ENCODE results near the gene CYTH3. TPM values are rescaled to one million over a fixed set of nuclear protein-coding genes. Genes with fewer than 3 reads are reported as not detected.

Gene CYTH3
- total RNA-seq, 1 experiment from 2014 or later: 16.7 TPM

- H3K9ac ChIP-seq (ENCODE audit: low read length): no peak overlapping the region
- DNase-seq (ENCODE audit: low read depth, low spot score): no peak
- no peaks in the 10 kb centered on the region for H3K27me3 ChIP-seq (ENCODE audit: insufficient read depth, low read length)
- H3K9me3 ChIP-seq (ENCODE audit: control insufficient read depth in 1 of 2, insufficient read depth in 1 of 2, low read depth in 1 of 2, low read length in 2 of 2): no peaks in the 10 kb centered on the region
- peaks cover 5 to 9% of the 10 kb centered on the region in 2 experiments; a peak in 3 of 4 replicates for H3K36me3 ChIP-seq (ENCODE audit: control insufficient read depth in 1 of 2, insufficient read depth in 2 of 2, low read length in 2 of 2)
- TF ChIP-seq CTCF (IDR thresholded peaks at IDR 0.05 in 2 of 3, conservative IDR thresholded peaks at IDR 0.05 in 1 of 3; ENCODE audit: borderline replicate concordance in 1 of 3, insufficient read depth in 1 of 3, low read depth in 2 of 3, low read length in 2 of 3): peak in 2 of 3 experiments; percentile 28 to 29; a peak in 3 of 6 replicates
- no peak for TF ChIP-seq POLR2A (IDR thresholded peaks at IDR 0.05; ENCODE audit: borderline replicate concordance, extremely low read depth, insufficient read depth, insufficient read length)
- no peak for TF ChIP-seq SIN3A (IDR thresholded peaks at IDR 0.05; ENCODE audit: low read depth)
- H3K4me3 ChIP-seq (replicated peaks in 1 of 2; ENCODE audit: low read depth in 1 of 2, low read length in 2 of 2): no peak overlapping the region
- intact Hi-C loops (cut with micrococcal nuclease): no loop called here
- peak; percentile 65 for ATAC-seq
- no peak overlapping the region for H3K4me2 ChIP-seq (ENCODE audit: low read length)
- H3K9me2 ChIP-seq (ENCODE audit: insufficient read depth): no peaks in the 10 kb centered on the region
- ChIA-PET POLR2A (interaction anchor here (0.6 kb wide), 1 partner anchor 12 kb away, joined by 4 read pairs; no protein-coding TSS in a partner anchor), CTCF (interaction anchor here (1.6 kb wide), 1 partner anchor 159 kb away, joined by 4 read pairs; no protein-coding TSS in a partner anchor), RAD21 (ENCODE audit: low non-redundant PET in 1 of 2, low total read pairs in 2 of 2, uncharacterized antibody in 2 of 2, unreplicated experiment in 2 of 2) (no interaction called here)
- H3K79me2 ChIP-seq (ENCODE audit: insufficient read depth, low read length): no peaks in the 10 kb centered on the region
- no peaks in the 10 kb centered on the region for H4K20me1 ChIP-seq (ENCODE audit: insufficient read depth)
- H2AFZ ChIP-seq (ENCODE audit: low read depth, low read length, poor library complexity, severe bottlenecking): no peak overlapping the region
- no peaks in the 10 kb centered on the region for H3K4me1 ChIP-seq (ENCODE audit: control insufficient read depth in 1 of 2, insufficient read depth in 2 of 2, low read length in 2 of 2)
- no peak overlapping the region for H3K27ac ChIP-seq (ENCODE audit: low read depth, low read length)
- BruUV-seq (replicated peaks): no TSS peak
Observed at GRCh38 chr7:6164491-6164890, 107.9 kb downstream of the CYTH3 start.

GRCh38 chr7:6164010-6164409 is 108.4 kb downstream of the CYTH3 start:
- TF ChIP-seq CEBPB (IDR thresholded peaks at IDR 0.05; ENCODE audit: low read depth): no peak
- no peak for TF ChIP-seq POLR2A (IDR thresholded peaks at IDR 0.05; ENCODE audit: borderline replicate concordance, extremely low read depth, insufficient read depth, insufficient read length)
- no peak for TF ChIP-seq ELF1 (IDR thresholded peaks at IDR 0.05; ENCODE audit: borderline replicate concordance, low read depth)
- no peak for TF ChIP-seq POLR2AphosphoS5 (IDR thresholded peaks at IDR 0.05; ENCODE audit: low read depth, low read length)
- Histone ChIP-seq H3K9me3 (ENCODE audit: control insufficient read depth in 1 of 2, insufficient read depth in 1 of 2, low read depth in 1 of 2, low read length in 2 of 2) (no peaks in the 10 kb centered on the region), H3K27ac (ENCODE audit: low read depth, low read length) (no peak overlapping the region), H2AFZ (ENCODE audit: low read depth, low read length, poor library complexity, severe bottlenecking) (no peak overlapping the region), H3K9me2 (ENCODE audit: insufficient read depth) (no peaks in the 10 kb centered on the region), H3K4me3 (replicated peaks in 1 of 2; ENCODE audit: low read depth in 1 of 2, low read length in 2 of 2) (no peak overlapping the region), H3K9ac (ENCODE audit: low read length) (no peak overlapping the region), H4K20me1 (ENCODE audit: insufficient read depth) (no peaks in the 10 kb centered on the region), H3K79me2 (ENCODE audit: insufficient read depth, low read length) (no peaks in the 10 kb centered on the region), H3K27me3 (ENCODE audit: insufficient read depth, low read length) (no peaks in the 10 kb centered on the region), H3K4me2 (ENCODE audit: low read length) (no peak overlapping the region), H3K36me3 (ENCODE audit: control insufficient read depth in 1 of 2, insufficient read depth in 2 of 2, low read length in 2 of 2) (peaks cover 8 to 9% of the 10 kb centered on the region in 2 experiments; a peak in 3 of 4 replicates), H3K4me1 (ENCODE audit: control insufficient read depth in 1 of 2, insufficient read depth in 2 of 2, low read length in 2 of 2) (no peaks in the 10 kb centered on the region)
- intact Hi-C loops (cut with micrococcal nuclease): no loop called here
- ChIA-PET POLR2A (no interaction called here), CTCF (interaction anchor here (1.6 kb wide), 1 partner anchor 160 kb away, joined by 4 read pairs; no protein-coding TSS in a partner anchor), RAD21 (ENCODE audit: low non-redundant PET in 1 of 2, low total read pairs in 2 of 2, uncharacterized antibody in 2 of 2, unreplicated experiment in 2 of 2) (no interaction called here)
- DNase-seq (ENCODE audit: low read depth, low spot score) (no peak), ATAC-seq (no peak)
- no TSS peak for BruUV-seq (replicated peaks)
